ENCODE measurements around the gene ZNF835.

The ZNF835 gene

GRCh38 chr19:56660381-56661107, 11.0 kb downstream of the ZNF835 start:
- DNase-seq, result no peak

- no peak for DNase-seq
Measured at GRCh38 chr19:56654151-56654550, 17.4 kb downstream of the ZNF835 start.

- DNase-seq, result no peak
Measured at GRCh38 chr19:56643460-56643955, 28.0 kb downstream of the ZNF835 start.

- DNase-seq, result no peak
Measured at GRCh38 chr19:56642711-56643459, 28.7 kb downstream of the ZNF835 start, which contains the start of gene SMIM17. Gene SMIM17 (plus strand): TSS chr19:56643159. CDS start chr19:56645668, 2,509 bp downstream.

GRCh38 chr19:56639217-56639616, 32.3 kb downstream of the ZNF835 start:
- no peak for DNase-seq

- DNase-seq, result no peak
Measured at GRCh38 chr19:56637976-56638555, 33.5 kb downstream of the ZNF835 start.

- DNase-seq, result no peak
Measured at GRCh38 chr19:56633021-56633420, 38.5 kb downstream of the ZNF835 start.

- no peak for DNase-seq
Measured at GRCh38 chr19:56625708-56626107, 45.8 kb downstream of the ZNF835 start.

GRCh38 chr19:56623006-56623405, 48.6 kb downstream of the ZNF835 start:
- no peak for DNase-seq

- DNase-seq, result no peak
Measured at GRCh38 chr19:56622374-56622773, 49.2 kb downstream of the ZNF835 start.

GRCh38 chr19:56619121-56619520, 52.4 kb downstream of the ZNF835 start:
- no peak for DNase-seq

GRCh38 chr19:56617531-56617930, 54.0 kb downstream of the ZNF835 start:
- DNase-seq, result no peak

GRCh38 chr19:56613639-56614038, 57.9 kb downstream of the ZNF835 start:
- no peak for DNase-seq

- no peak for DNase-seq
Measured at GRCh38 chr19:56612737-56613136, 58.8 kb downstream of the ZNF835 start.

Data from DMS79 (cell line).